Bone marrow (tissue), 2 donors: ENCODE measurements around the gene CDH4.

Experiments used
- DNase-seq, 2 donors: peaks; one replicate each; lab custom pipeline; 2025; lab: John Stamatoyannopoulos, UW

Gene CDH4

GRCh38 chr20:61719691-61720347 lies 467.8 kb downstream of the CDH4 start:
- no peak for DNase-seq

GRCh38 chr20:61720348-61720696 lies 468.3 kb downstream of the CDH4 start:
- DNase-seq, result no peak

- DNase-seq, result no peak
These were observed 470.2 kb downstream of the CDH4 start for GRCh38 chr20:61722146-61722678.

GRCh38 chr20:61723529-61724257 lies 471.6 kb downstream of the CDH4 start:
- no peak for DNase-seq

- DNase-seq, result no peak
These were observed 472.3 kb downstream of the CDH4 start for GRCh38 chr20:61724376-61724775.

GRCh38 chr20:61725145-61725544 lies 473.1 kb downstream of the CDH4 start:
- no peak for DNase-seq

- DNase-seq, result no peak
These were observed 473.9 kb downstream of the CDH4 start for GRCh38 chr20:61725966-61726365.

- no peak for DNase-seq
These were observed 474.9 kb downstream of the CDH4 start for GRCh38 chr20:61726979-61727378.

- DNase-seq, result no peak
These were observed 475.7 kb downstream of the CDH4 start for GRCh38 chr20:61727761-61728160.

- no peak for DNase-seq
These were observed 476.3 kb downstream of the CDH4 start for GRCh38 chr20:61728326-61728725.

- DNase-seq, result no peak
These were observed 477.0 kb downstream of the CDH4 start for GRCh38 chr20:61728786-61729770.

GRCh38 chr20:61730631-61731362 lies 478.7 kb downstream of the CDH4 start:
- no peak for DNase-seq

- no peak for DNase-seq
These were observed 479.5 kb downstream of the CDH4 start for GRCh38 chr20:61731363-61732181.

GRCh38 chr20:61732511-61733210 lies 480.6 kb downstream of the CDH4 start:
- no peak for DNase-seq

GRCh38 chr20:61733216-61733615 lies 481.2 kb downstream of the CDH4 start:
- no peak for DNase-seq

GRCh38 chr20:61733891-61734732 lies 482.1 kb downstream of the CDH4 start:
- DNase-seq, result no peak

- DNase-seq, result no peak
These were observed 482.9 kb downstream of the CDH4 start for GRCh38 chr20:61734733-61735502.

- no peak for DNase-seq
These were observed 483.4 kb downstream of the CDH4 start for GRCh38 chr20:61735503-61735785.
